NCI-H2029 (cell line): ENCODE data around the gene PRKG2.

Experiments
- DNase-seq: peaks from one replicate; lab custom pipeline; 2025; lab: John Stamatoyannopoulos, UW

The PRKG2 gene

GRCh38 chr4:81096566-81096965 is 118.5 kb downstream of the PRKG2 start:
- DNase-seq, result no peak

- no peak for DNase-seq
Observed at GRCh38 chr4:81095389-81095788, 119.6 kb downstream of the PRKG2 start.

GRCh38 chr4:81093720-81094401 is 121.2 kb downstream of the PRKG2 start:
- DNase-seq, result no peak

- DNase-seq, result no peak
Observed at GRCh38 chr4:81085979-81086378, 129.0 kb downstream of the PRKG2 start.

- DNase-seq, result no peak
Observed at GRCh38 chr4:81085291-81085690, 129.7 kb downstream of the PRKG2 start.

GRCh38 chr4:81084634-81085033 is 130.4 kb downstream of the PRKG2 start:
- peak; percentile 3 for DNase-seq

GRCh38 chr4:81084029-81084428 is 131.0 kb downstream of the PRKG2 start:
- peak; percentile 43 for DNase-seq

GRCh38 chr4:81081156-81081555 is 133.9 kb downstream of the PRKG2 start:
- no peak for DNase-seq

GRCh38 chr4:81071013-81071412 is 144.0 kb downstream of the PRKG2 start:
- no peak for DNase-seq

- peak; percentile 71 for DNase-seq
Observed at GRCh38 chr4:81069706-81070331, 145.2 kb downstream of the PRKG2 start.

- no peak for DNase-seq
Observed at GRCh38 chr4:81065446-81065845, 149.6 kb downstream of the PRKG2 start.

GRCh38 chr4:81062001-81062400 is 153.0 kb downstream of the PRKG2 start:
- DNase-seq, result no peak

GRCh38 chr4:81061344-81061730 is 153.7 kb downstream of the PRKG2 start:
- DNase-seq, result no peak

- no peak for DNase-seq
Observed at GRCh38 chr4:81060587-81061343, 154.3 kb downstream of the PRKG2 start.

- no peak for DNase-seq
Observed at GRCh38 chr4:81058621-81059020, 156.4 kb downstream of the PRKG2 start.

- peak; percentile 23 for DNase-seq
Observed at GRCh38 chr4:81052119-81053068, 162.6 kb downstream of the PRKG2 start.

- DNase-seq, result no peak
Observed at GRCh38 chr4:81049907-81050306, 165.1 kb downstream of the PRKG2 start.

GRCh38 chr4:81049330-81049729 is 165.7 kb downstream of the PRKG2 start:
- no peak for DNase-seq

- DNase-seq, result no peak
Observed at GRCh38 chr4:81042578-81043365, 172.2 kb downstream of the PRKG2 start.

- DNase-seq, result peak; percentile 13
Observed at GRCh38 chr4:81040012-81040659, 174.9 kb downstream of the PRKG2 start.
